Activated T-cell treated with anti-CD3 and anti-CD28 coated beads, Interleukin-2, amount 50 U/mL, for 24 hours (primary cell): ENCODE measurements around the gene TLE6.
"Not testable (repeated sequence)": the region's sequence is repeated elsewhere in the genome, so short reads cannot be mapped to it uniquely, and the experiment has no call there.

Experiments used
- DNase-seq: peaks from one replicate; pipeline ENCODE4 v3.0.0-alpha.2; 2020
- H3K27ac Mint-ChIP-seq: 2 replicates; pipeline ENCODE4 v1.8.0; 2020; ENCODE audit warnings: mild to moderate bottlenecking, mixed read lengths
- H3K27me3 Mint-ChIP-seq: 2 replicates; pipeline ENCODE4 v1.8.0; 2020; ENCODE audit warnings: mixed read lengths
- H3K36me3 Mint-ChIP-seq: 2 replicates; pipeline ENCODE4 v1.8.0; 2020; ENCODE audit warnings: low read depth, mixed read lengths
- H3K4me1 Mint-ChIP-seq: 2 replicates; pipeline ENCODE4 v1.8.0; 2020; ENCODE audit warnings: low read depth, mixed read lengths
- H3K4me3 Mint-ChIP-seq: 2 replicates; pipeline ENCODE4 v1.8.0; 2020; ENCODE audit warnings: mild to moderate bottlenecking, moderate library complexity, mixed read lengths
- H3K9me3 Mint-ChIP-seq: 2 replicates; pipeline ENCODE4 v1.8.0; 2020; ENCODE audit warnings: mixed read lengths

The TLE6 gene

DNA sequence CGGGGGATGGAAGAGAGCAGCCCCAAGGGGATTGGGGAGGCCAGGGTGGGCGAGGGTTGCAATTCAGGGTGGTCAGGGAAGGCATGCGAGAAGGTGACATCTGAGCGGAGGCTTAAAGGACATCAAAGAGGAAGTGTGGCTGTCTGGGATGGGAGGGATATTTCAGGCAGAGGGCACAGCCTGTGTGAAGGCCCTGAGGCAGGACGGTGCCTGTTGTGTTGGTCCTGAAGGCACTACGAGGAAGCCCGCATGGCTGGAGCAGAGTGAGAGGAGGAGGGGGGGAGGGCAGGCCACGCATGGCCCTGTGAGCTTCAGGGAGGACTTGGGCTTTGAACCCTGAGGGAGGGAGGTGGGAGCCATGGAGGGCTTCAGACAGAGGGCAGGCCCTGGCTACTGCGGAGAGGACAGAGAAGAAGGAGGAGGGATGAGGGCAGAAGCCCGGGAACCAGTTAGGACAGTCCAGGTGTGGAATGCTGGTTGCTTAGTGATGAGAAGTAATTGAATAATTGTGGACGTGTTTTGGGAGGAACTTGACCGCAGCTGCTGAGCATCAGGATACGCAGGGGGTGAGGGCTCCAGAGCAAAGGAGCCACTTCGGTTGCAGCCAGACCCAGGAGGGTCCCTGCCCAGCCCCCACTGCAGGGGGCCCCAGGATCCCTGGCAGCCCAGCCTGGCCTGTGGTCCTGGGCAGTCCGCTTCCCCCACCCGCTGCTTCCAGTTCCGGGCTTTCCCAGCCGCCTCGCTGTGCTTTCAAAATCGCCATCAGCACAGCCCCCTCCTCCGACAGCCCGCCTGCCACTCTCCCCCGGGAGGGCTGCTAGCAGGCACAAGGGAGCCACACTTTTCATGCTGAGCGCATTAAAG, 6.2 kb downstream of the TLE6 start:
- Mint-ChIP-seq H3K36me3 (no peaks in the 10 kb centered on the region), H3K27ac (no peak overlapping the region), H3K9me3 (no peaks in the 10 kb centered on the region), H3K4me3 (no peak overlapping the region), H3K4me1 (no peaks in the 10 kb centered on the region), H3K27me3 (peaks cover 25% of the 10 kb centered on the region)
- no peak for DNase-seq

DNA sequence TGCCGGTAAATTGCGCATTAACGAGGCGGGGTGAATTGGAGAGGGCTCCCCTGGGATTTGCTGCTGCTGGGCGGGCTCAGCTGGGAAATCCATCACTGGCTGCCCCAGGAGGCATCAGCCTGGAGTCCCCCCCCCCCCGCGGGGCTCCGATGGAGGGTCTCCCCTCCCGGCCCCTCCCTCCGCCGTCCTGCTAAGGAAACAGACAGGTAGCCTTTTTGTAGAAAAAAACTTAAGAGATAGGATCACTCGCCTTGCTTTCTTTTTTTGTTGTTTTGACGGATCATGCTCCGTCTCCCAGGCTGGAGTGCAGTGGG, 6.8 kb downstream of the TLE6 start:
- no peak overlapping the region for H3K27ac Mint-ChIP-seq
- DNase-seq = no peak
- no peaks in the 10 kb centered on the region for H3K9me3 Mint-ChIP-seq
- no peaks in the 10 kb centered on the region for H3K36me3 Mint-ChIP-seq
- H3K27me3 Mint-ChIP-seq = peaks cover 25% of the 10 kb centered on the region
- H3K4me3 Mint-ChIP-seq = no peak overlapping the region
- no peaks in the 10 kb centered on the region for H3K4me1 Mint-ChIP-seq

DNA sequence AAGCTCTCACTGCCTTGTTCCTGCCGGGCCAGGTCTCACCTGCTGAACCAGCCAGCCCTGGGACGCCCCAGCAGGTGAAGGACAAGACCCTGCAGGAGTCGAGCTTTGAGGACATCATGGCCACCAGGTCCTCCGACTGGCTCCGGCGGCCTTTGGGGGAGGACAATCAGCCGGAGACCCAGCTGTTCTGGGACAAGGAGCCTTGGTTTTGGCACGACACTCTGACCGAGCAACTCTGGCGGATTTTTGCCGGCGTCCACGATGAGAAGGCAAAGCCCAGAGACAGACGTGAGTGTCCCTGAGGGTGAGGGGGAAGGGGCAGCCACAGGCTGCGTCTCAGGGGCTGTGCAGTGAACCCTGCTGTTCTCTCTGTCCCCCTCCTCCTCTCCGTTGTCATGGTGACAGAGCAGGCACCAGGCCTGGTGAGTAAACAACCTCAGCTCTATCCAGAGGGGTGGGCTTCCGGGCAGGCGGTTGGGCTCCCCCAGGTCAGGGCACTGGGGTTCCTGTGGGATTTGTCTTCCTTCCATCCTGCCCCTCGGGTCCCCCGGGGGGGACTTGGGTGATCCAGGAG, 9.7 kb downstream of the TLE6 start:
- no peaks in the 10 kb centered on the region for H3K36me3 Mint-ChIP-seq

DNA sequence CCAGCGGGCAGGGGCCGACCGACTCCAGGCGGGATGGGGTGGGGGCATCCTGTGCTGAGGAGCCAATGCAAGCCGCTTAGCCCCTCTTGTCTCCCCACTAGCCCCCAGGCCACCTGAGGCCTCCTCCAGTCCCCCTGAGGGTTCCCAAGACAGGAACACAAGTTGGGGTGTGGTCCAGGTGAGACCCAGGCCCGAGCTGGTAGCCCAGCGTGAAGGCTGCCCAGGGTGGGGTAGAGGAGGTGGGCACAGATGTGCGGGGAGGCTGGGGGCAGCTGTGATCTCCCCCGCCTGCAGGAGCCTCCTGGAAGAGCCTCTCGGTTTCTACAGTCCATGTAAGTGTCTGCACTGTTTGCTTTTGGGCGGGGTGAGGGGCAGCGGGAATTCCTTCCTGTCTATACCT, 10.4 kb downstream of the TLE6 start:
- H3K27me3 Mint-ChIP-seq = peaks cover 16% of the 10 kb centered on the region
- H3K27ac Mint-ChIP-seq = no peak overlapping the region
- no peaks in the 10 kb centered on the region for H3K36me3 Mint-ChIP-seq

More for the DNA sequence above, 9.7 kb downstream of the TLE6 start:
- H3K4me1 Mint-ChIP-seq = no peaks in the 10 kb centered on the region
- H3K27ac Mint-ChIP-seq = no peak overlapping the region
- DNase-seq = no peak
- peaks cover 20% of the 10 kb centered on the region for H3K27me3 Mint-ChIP-seq
- H3K4me3 Mint-ChIP-seq = no peak overlapping the region
- H3K9me3 Mint-ChIP-seq = no peaks in the 10 kb centered on the region

DNA sequence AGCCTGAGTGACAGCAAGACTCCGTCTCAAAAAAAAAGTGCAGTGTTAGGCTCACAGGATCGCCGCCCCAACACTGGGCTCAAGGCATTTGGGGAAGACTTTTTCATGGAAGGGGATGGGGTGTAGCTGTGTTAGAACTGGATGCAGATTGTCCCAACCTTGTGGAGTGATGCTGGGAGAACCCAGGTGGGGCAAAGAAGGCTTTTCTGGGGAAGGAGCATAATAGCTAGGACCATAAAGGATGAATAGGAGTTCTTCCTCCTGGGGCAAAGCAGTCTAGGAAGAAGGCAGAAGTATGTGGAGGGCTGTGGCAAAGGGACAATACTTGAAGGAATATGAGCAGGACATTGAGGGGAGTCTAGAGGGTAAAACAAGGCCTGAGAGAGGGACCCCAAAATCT, 11.2 kb downstream of the TLE6 start:
- no peaks in the 10 kb centered on the region for H3K36me3 Mint-ChIP-seq
- no peaks in the 10 kb centered on the region for H3K4me1 Mint-ChIP-seq
- no peaks in the 10 kb centered on the region for H3K9me3 Mint-ChIP-seq
- no peak overlapping the region for H3K27ac Mint-ChIP-seq
- no peak for DNase-seq
- H3K27me3 Mint-ChIP-seq = peaks cover 10% of the 10 kb centered on the region
- no peak overlapping the region for H3K4me3 Mint-ChIP-seq

More for the DNA sequence above, 10.4 kb downstream of the TLE6 start:
- no peak for DNase-seq
- Mint-ChIP-seq H3K9me3 (no peaks in the 10 kb centered on the region), H3K4me1 (no peaks in the 10 kb centered on the region), H3K4me3 (no peak overlapping the region)

DNA sequence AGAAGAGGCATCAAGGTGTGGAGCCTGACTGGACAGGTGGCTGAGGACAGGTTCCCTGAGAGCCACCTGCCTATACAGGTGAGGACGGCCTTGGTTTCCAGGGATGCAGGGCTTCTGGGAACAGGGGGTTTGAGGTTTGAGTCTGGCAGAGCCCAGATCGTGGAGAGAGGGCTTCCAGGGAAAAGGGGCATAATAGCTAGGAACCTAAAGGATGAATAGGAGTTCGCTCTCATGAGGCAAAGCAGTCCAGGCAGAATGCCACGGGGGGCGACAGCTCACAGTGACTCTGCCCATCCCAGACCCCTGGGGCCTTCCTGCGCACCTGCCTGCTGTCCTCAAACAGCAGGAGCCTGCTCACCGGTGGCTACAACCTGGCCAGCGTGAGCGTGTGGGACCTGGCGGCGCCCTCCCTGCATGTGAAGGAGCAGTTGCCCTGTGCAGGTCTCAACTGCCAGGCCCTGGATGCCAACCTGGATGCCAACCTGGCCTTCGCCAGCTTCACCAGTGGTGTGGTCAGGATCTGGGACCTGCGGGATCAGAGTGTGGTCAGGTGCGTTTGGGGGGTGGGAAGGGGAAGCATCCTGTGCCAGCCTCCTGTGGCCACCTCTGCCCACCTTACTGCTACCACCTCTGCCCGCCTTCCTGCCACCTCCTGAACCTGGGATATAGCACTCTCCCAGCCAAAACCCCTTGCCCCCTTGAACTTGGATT, 12.0 kb downstream of the TLE6 start:
- Mint-ChIP-seq H3K27me3 (peaks cover 6% of the 10 kb centered on the region), H3K36me3 (no peaks in the 10 kb centered on the region), H3K4me3 (no peak overlapping the region), H3K4me1 (no peaks in the 10 kb centered on the region), H3K9me3 (no peaks in the 10 kb centered on the region), H3K27ac (no peak overlapping the region)
- no peak for DNase-seq

DNA sequence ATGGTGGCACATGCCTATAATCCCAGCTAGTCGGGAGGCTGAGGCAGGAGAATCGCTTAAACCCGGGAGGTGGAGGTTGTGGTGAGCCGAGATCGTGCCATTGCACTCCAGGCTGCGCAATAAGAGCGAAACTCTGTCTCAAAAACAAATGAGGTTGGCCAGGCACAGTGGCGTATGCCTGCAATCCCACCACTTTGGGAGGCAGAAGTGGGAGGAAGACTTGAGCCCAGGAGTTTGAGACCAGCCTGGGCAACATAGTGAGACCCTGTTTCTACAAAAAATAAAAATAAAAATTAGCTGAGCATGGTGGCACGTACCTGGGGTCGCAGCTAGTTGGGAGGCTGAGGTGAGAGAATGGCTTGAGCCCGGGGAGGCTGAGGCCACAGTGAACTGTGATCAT, 15.0 kb downstream of the TLE6 start:
- not testable (repeated sequence) for DNase-seq, H3K4me3 Mint-ChIP-seq

DNA sequence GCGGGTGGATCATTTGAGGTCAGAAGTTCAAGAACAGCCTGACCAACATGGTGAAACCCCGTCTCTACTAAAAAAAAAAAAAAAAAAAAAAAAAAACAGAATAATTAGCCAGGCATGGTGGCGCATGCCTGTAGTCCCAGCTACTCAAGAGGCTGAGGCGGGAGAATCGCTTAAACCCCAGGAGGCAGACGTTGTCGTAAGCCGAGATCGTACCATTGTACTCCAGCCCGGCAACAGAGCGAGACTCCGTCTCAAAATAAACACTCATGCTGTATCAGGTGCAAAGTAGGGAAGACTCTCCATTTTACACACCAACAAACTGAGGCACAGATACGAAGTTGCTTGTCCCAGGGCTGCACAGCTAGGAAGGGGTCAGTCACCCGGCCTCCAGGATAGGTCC, 15.6 kb downstream of the TLE6 start:
- Mint-ChIP-seq H3K27ac (no peak overlapping the region), H3K27me3 (no peaks in the 10 kb centered on the region), H3K9me3 (no peaks in the 10 kb centered on the region)

More for the DNA sequence above, 15.0 kb downstream of the TLE6 start:
- not testable (repeated sequence) for H3K4me1 Mint-ChIP-seq, H3K9me3 Mint-ChIP-seq, H3K36me3 Mint-ChIP-seq, H3K27ac Mint-ChIP-seq, H3K27me3 Mint-ChIP-seq

DNA sequence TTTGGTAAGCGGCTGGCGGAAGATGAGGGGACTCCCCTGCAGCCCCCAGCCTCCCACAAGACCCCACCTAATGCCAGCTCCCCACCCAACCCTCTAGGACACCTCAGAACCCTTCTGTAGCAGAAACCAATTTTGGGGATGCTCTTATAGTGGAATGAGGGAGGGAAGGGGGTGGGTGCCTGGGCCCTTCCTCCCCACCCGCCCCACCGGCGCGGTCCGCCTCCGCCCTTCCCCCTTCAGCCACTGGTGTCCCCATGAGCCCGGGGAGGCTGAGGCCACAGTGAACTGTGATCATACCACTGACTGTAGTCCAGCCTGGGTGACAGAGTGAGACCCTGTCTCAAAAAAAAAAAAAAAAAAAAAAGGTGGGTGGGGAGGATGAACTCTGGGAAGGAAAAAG, 16.2 kb downstream of the TLE6 start:
- Mint-ChIP-seq H3K27ac (no peak overlapping the region), H3K4me3 (no peak overlapping the region), H3K27me3 (no peaks in the 10 kb centered on the region), H3K4me1 (no peaks in the 10 kb centered on the region), H3K9me3 (no peaks in the 10 kb centered on the region), H3K36me3 (peaks cover 3% of the 10 kb centered on the region)
- DNase-seq = no peak

More for the DNA sequence above, 15.6 kb downstream of the TLE6 start:
- Mint-ChIP-seq H3K4me3 (no peak overlapping the region), H3K4me1 (no peaks in the 10 kb centered on the region), H3K36me3 (peaks cover 3% of the 10 kb centered on the region)
- DNase-seq = no peak

DNA sequence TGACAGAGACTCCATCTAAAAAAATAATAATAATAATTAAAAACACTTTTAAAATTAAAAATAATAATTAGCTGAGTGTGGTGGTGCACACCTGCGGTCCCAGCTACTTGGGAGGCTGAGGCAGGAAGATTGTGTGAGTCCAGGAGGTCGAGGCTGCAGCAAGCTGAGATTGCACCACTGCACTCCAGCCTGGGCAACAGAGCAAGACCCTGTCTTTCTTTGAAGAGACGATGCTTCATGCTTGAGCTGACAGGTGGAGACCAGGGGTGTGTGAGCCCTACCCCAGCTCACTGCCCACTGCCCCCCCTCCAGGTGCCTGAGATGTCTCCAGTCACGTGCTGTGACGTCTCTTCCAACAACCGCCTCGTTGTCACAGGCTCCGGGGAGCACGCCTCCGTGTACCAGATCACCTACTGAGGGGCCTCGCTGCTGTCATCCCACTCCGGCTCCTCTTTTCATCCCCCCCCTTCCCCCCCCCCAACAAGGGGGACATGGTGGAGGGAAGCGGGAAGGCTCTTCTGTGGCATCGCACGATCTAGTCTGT, 17.3 kb downstream of the TLE6 start:
- peaks cover 8% of the 10 kb centered on the region for H3K36me3 Mint-ChIP-seq
- H3K27ac Mint-ChIP-seq = no peak overlapping the region
- H3K4me1 Mint-ChIP-seq = no peaks in the 10 kb centered on the region
- no peak overlapping the region for H3K4me3 Mint-ChIP-seq
- no peaks in the 10 kb centered on the region for H3K27me3 Mint-ChIP-seq
- no peak for DNase-seq
- H3K9me3 Mint-ChIP-seq = no peaks in the 10 kb centered on the region

DNA sequence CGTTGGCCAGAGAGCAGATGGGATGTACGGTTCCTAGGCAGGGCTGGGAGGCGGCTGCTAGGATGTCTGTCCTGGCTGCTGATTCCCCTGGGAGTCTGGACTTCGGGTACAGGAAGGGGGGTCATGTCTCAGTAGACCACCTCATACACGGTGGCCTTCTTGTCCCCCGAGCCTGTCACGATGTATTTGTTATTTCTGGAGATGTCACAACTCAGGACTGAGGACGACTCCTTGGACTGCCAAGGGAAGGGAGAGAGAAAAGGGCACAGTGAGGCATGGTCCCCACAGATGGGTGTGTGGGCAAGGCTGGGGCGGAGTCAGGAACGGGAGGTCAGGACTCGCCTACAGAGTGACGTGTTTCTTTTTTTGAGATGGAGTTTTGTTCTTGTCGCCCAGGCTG, 20.4 kb downstream of the TLE6 start:
- Mint-ChIP-seq H3K27me3 (no peaks in the 10 kb centered on the region), H3K27ac (no peak overlapping the region), H3K4me1 (no peaks in the 10 kb centered on the region), H3K9me3 (no peaks in the 10 kb centered on the region), H3K4me3 (no peak overlapping the region), H3K36me3 (peaks cover 8% of the 10 kb centered on the region)
- no peak for DNase-seq

DNA sequence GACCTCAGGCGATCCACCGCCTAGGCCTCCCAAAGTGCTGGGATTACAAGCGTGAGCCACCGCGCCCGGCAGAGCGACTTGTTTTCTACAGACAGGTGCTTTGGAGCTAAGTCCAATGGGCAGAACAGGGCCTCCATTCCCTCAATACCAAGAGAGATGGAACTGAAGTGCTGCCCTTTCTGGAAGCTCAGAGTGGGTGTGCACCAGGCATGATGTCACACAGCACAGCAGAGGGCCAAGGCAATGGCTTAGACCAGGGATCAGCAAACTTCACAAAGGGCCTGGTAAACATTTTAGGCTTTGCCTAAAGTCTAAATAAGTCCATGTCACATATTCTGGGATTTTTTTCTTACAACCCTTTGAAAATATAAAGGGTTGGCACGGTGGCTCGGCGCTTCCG, 21.3 kb downstream of the TLE6 start:
- DNase-seq = no peak
- Mint-ChIP-seq H3K36me3 (peaks cover 8% of the 10 kb centered on the region), H3K4me3 (no peak overlapping the region), H3K27ac (no peak overlapping the region), H3K27me3 (no peaks in the 10 kb centered on the region), H3K9me3 (no peaks in the 10 kb centered on the region), H3K4me1 (no peaks in the 10 kb centered on the region)

DNA sequence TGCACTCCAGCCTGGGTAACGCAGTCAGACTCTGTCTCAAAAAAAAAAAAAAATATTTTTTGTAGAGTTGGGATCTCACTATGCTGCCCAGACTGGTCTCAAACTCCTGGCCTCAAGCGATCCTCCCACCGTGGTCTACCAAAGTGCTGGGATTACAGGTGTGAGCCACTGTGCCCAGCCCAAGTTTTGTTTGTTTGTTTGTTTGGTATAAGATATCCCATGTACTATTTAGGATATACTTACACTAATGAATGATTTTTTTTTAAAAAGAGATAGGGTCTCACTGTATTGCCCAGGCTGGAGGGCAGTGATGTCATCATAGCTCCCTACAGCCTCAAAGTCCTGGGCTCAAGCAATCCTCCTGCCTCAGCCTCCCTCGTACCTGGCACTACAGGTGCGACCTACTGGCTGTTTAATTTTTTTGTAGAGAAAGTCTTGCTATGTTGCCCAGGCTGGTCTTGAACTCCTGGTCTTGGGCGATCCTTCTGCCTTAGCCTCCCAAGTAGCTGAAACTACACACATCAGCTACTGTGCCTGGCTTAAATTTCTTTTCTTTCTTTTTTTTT, 24.0 kb downstream of the TLE6 start:
- H3K36me3 Mint-ChIP-seq = peaks cover 11% of the 10 kb centered on the region
- H3K27me3 Mint-ChIP-seq = no peaks in the 10 kb centered on the region
- DNase-seq = no peak
- H3K4me3 Mint-ChIP-seq = no peak overlapping the region
- H3K27ac Mint-ChIP-seq = no peak overlapping the region
- no peaks in the 10 kb centered on the region for H3K9me3 Mint-ChIP-seq
- no peaks in the 10 kb centered on the region for H3K4me1 Mint-ChIP-seq

DNA sequence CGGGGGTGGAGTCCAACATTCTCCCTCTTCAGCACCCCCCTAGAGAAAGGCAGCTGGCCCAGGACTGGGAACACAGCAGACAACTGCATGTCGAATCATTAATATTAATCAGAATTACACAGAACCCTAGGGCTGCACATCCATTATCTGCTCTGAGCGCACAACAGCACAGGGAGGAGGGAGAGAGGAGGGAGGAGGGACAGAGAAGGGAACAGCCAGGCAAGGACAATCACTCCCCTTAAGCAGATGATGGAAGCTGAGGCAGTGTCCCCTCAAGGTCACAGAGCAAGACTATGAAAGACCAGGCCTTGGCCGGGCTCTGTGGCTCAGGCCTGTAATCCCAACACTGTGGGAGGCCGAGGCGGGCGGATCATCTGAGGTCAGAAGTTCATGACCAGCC, 25.7 kb downstream of the TLE6 start:
- Mint-ChIP-seq H3K9me3 (no peaks in the 10 kb centered on the region), H3K4me3 (no peak overlapping the region), H3K27ac (no peak overlapping the region), H3K36me3 (peaks cover 8% of the 10 kb centered on the region), H3K4me1 (no peaks in the 10 kb centered on the region), H3K27me3 (no peaks in the 10 kb centered on the region)
- DNase-seq = no peak

DNA sequence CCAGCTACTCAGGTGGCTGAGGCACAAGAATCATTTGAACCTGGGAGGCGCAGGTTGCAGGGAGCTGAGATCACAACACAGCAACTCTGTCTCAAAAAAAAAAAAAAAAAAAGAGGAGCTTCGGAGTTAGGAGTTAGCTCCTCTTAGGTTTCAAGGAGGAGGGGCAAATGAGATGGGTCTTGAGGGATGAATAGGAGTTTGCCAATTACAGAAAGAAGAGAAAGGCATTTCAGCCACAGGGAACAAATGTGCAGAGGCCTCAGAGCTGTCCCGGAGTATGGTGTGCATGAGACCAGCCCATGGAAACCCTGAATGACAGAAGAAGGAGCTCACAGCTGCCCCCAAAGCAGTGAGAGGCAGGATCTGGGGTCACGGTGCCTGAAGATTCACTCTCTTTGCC, 27.2 kb downstream of the TLE6 start:
- Mint-ChIP-seq H3K27me3 (no peaks in the 10 kb centered on the region), H3K36me3 (peaks cover 3% of the 10 kb centered on the region), H3K27ac (no peak overlapping the region)

More for the DNA sequence above, 27.2 kb downstream of the TLE6 start:
- DNase-seq = no peak
- Mint-ChIP-seq H3K4me1 (no peaks in the 10 kb centered on the region), H3K9me3 (no peaks in the 10 kb centered on the region), H3K4me3 (no peak overlapping the region)
